ENCODE measurements around the gene CCDC88A.
"Not testable (repeated sequence)": the region's sequence is repeated elsewhere in the genome, so short reads cannot be mapped to it uniquely, and the experiment has no call there.

Gene CCDC88A

GRCh38 chr2:55384786-55385185 is 34.9 kb downstream of the CCDC88A start:
- no peak for DNase-seq

- no peak for DNase-seq
Observed at GRCh38 chr2:55371376-55371775, 48.3 kb downstream of the CCDC88A start.

GRCh38 chr2:55370208-55370607 is 49.4 kb downstream of the CCDC88A start:
- no peak for DNase-seq

GRCh38 chr2:55365303-55365702 is 54.4 kb downstream of the CCDC88A start:
- DNase-seq, result no peak

GRCh38 chr2:55364189-55365055 is 55.2 kb downstream of the CCDC88A start:
- DNase-seq, result no peak

- no peak for DNase-seq
Observed at GRCh38 chr2:55363636-55364035, 56.0 kb downstream of the CCDC88A start.

- no peak for DNase-seq
Observed at GRCh38 chr2:55361465-55362189, 58.0 kb downstream of the CCDC88A start.

- no peak for DNase-seq
Observed at GRCh38 chr2:55358451-55358850, 61.2 kb downstream of the CCDC88A start.

GRCh38 chr2:55357927-55358326 is 61.7 kb downstream of the CCDC88A start:
- DNase-seq, result no peak

GRCh38 chr2:55357164-55357563 is 62.5 kb downstream of the CCDC88A start:
- DNase-seq, result no peak

GRCh38 chr2:55356136-55356535 is 63.5 kb downstream of the CCDC88A start:
- not testable (repeated sequence) for DNase-seq

- no peak for DNase-seq
Observed at GRCh38 chr2:55355451-55355850, 64.2 kb downstream of the CCDC88A start.

- DNase-seq, result no peak
Observed at GRCh38 chr2:55351672-55352071, 68.0 kb downstream of the CCDC88A start.

- no peak for DNase-seq
Observed at GRCh38 chr2:55345064-55345463, 74.6 kb downstream of the CCDC88A start.

- DNase-seq, result no peak
Observed at GRCh38 chr2:55338268-55338667, 81.4 kb downstream of the CCDC88A start.

GRCh38 chr2:55334728-55335127 is 84.9 kb downstream of the CCDC88A start:
- no peak for DNase-seq

- no peak for DNase-seq
Observed at GRCh38 chr2:55330541-55331297, 88.9 kb downstream of the CCDC88A start.

- DNase-seq, result no peak
Observed at GRCh38 chr2:55327470-55328230, 92.0 kb downstream of the CCDC88A start.

- no peak for DNase-seq
Observed at GRCh38 chr2:55314985-55315384, 104.7 kb downstream of the CCDC88A start.

- peak; percentile 22 for DNase-seq
Observed at GRCh38 chr2:55311444-55311870, 108.2 kb downstream of the CCDC88A start.

- no peak for DNase-seq
Observed at GRCh38 chr2:55309446-55309845, 110.2 kb downstream of the CCDC88A start.

- DNase-seq, result no peak
Observed at GRCh38 chr2:55302241-55302640, 117.4 kb downstream of the CCDC88A start.

GRCh38 chr2:55301277-55301676 is 118.4 kb downstream of the CCDC88A start:
- no peak for DNase-seq

Data from activated naive CD4-positive, alpha-beta T cell treated with anti-CD3 and anti-CD28 coated beads, Interleukin-2, amount 50 U/mL, for 16 hours (primary cell).